Tibial artery (tissue), 4 donors: Measurements from ENCODE around the gene CD3G.

ENCODE experiments used
- DNase-seq, 2 donors: peaks; one replicate each; pipeline ENCODE4 v3.0.0-alpha.2; 2019
- H3K27ac ChIP-seq, 2 donors: fragments of 200-600 bp; sonication (generic) in 1 of 2; 1 replicate in 1 of 2; 2 replicates in 1 of 2; pipeline ENCODE4 v1.5.1; 2018 to 2019; ENCODE audit warnings: mild to moderate bottlenecking in 1 of 2
- H3K27me3 ChIP-seq, 2 donors: fragments of 200-600 bp; sonication (generic) in 1 of 2; one replicate each; pipeline versions ENCODE4 v1.5.1 to v1.6.0; 2016 to 2019
- H3K36me3 ChIP-seq, 3 donors: fragments of 200-600 bp; sonication (generic) in 2 of 3; one replicate each; pipeline ENCODE4 v1.5.1; 2016 to 2019; ENCODE audit warnings: mild to moderate bottlenecking in 2 of 3
- H3K4me1 ChIP-seq, 4 donors: fragments of 200-600 bp; sonication (generic) in 2 of 4; 1 replicate in 3 of 4; 2 replicates in 1 of 4; pipeline ENCODE4 v1.5.1; 2016 to 2019
- H3K4me3 ChIP-seq, 2 donors: fragments of 200-600 bp; sonication (generic) in 1 of 2; 1 replicate in 1 of 2; 2 replicates in 1 of 2; pipeline ENCODE4 v1.5.1; 2018 to 2019; ENCODE audit warnings: mild to moderate bottlenecking in 2 of 2
- H3K9me3 ChIP-seq, 3 donors: fragments of 200-600 bp; sonication (generic) in 1 of 3; one replicate each; pipeline ENCODE4 v1.5.1; 2016 to 2019
- intact Hi-C: fragments of 100-400 bp; cut with DNase I; formaldehyde crosslinking; loops from one replicate; pipeline ENCODE4 v1.15.0; 2023; ENCODE audit warnings: low total_unique reads
- TF ChIP-seq, protein P1 (sequence below), 2 experiments: fragments of 200-600 bp in 1 of 2; fragments of 450-650 bp in 1 of 2; IDR thresholded peaks; one replicate each; pipeline ENCODE4 v1.5.1; 2017 to 2019; ENCODE audit warnings: antibody characterized with exemption in 2 of 2, mild to moderate bottlenecking in 1 of 2, moderate library complexity in 1 of 2

CD3G gene

DNA sequence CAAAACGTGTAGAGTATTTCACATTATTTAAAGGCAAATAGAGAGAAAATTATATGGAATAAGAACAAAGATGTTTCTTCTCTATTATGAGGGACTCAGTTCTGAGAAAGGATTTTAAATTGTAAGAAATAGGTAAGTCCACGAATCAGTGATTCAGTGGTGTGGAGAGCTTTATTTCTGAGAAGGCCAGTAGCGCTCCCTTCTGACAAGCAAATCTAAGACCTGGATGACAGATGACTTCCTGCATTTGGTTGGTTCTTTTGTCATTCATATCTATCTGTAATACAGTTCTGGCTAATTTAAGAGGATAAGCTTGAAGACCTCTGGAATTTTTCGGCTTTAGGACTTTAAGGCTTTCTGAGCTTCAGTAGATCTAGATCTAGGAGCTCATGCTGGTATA is 32.6 kb upstream of the CD3G start:
- Histone ChIP-seq H3K4me1 (peaks cover 0 to 14% (median 3%) of the 10 kb centered on the region in 4 donors), H3K4me3 (no peak overlapping the region), H3K27me3 (peaks cover 0 to 42% of the 10 kb centered on the region in 2 donors), H3K27ac (no peak overlapping the region), H3K9me3 (no peaks in the 10 kb centered on the region), H3K36me3 (no peaks in the 10 kb centered on the region)
- intact Hi-C loops = no loop called here
- TF ChIP-seq, protein P1, sequence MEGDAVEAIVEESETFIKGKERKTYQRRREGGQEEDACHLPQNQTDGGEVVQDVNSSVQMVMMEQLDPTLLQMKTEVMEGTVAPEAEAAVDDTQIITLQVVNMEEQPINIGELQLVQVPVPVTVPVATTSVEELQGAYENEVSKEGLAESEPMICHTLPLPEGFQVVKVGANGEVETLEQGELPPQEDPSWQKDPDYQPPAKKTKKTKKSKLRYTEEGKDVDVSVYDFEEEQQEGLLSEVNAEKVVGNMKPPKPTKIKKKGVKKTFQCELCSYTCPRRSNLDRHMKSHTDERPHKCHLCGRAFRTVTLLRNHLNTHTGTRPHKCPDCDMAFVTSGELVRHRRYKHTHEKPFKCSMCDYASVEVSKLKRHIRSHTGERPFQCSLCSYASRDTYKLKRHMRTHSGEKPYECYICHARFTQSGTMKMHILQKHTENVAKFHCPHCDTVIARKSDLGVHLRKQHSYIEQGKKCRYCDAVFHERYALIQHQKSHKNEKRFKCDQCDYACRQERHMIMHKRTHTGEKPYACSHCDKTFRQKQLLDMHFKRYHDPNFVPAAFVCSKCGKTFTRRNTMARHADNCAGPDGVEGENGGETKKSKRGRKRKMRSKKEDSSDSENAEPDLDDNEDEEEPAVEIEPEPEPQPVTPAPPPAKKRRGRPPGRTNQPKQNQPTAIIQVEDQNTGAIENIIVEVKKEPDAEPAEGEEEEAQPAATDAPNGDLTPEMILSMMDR (IDR thresholded peaks at IDR 0.05) = no peak
- DNase-seq = no peak

DNA sequence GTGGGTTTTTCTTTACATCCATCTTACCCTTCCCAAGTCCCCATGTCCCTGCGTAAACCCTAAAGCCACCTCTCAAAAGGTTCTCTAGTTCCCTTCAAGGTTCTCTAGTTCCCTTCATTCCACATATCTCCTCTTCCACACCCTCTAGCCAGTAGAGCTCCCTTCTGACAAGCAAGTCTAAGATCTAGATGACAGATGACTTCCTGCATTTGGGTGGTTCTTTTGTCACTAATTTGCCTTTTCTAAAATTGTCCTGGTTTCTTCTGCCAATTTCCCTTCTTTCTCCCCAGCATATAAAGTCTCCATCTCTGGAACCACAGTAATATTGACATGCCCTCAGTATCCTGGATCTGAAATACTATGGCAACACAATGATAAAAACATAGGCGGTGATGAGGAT is 31.8 kb upstream of the CD3G start:
- H3K27me3 ChIP-seq = peaks cover 0 to 42% of the 10 kb centered on the region in 2 donors
- no peak for DNase-seq
- intact Hi-C loops = no loop called here
- H3K4me3 ChIP-seq = no peak overlapping the region
- no peak overlapping the region for H3K27ac ChIP-seq
- H3K36me3 ChIP-seq = no peaks in the 10 kb centered on the region
- H3K4me1 ChIP-seq = peaks cover 0 to 16% (median 5%) of the 10 kb centered on the region in 4 donors
- TF ChIP-seq, protein P1 (IDR thresholded peaks at IDR 0.05) = no peak
- no peaks in the 10 kb centered on the region for H3K9me3 ChIP-seq

DNA sequence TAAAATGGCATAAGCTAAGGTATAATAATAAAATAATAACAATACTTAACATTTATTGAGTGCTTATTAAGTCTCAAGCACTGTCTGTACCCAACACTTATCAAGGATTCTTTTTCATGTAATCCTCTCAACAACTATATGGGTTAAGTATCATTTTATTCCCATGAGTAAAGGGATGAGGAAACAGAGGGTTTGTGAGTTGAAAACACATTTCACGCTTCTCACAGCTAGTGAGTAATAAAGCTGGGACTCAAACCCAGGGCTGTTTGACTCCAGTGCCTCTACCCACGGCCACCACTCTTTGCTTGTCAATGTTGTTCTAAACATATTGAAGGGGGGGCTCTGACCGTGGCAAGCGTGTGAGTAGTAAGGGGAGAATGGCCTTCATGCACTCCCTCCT is 30.9 kb upstream of the CD3G start:
- Histone ChIP-seq H3K4me3 (no peak overlapping the region), H3K27me3 (peaks cover 0 to 44% of the 10 kb centered on the region in 2 donors), H3K27ac (no peak overlapping the region), H3K9me3 (no peaks in the 10 kb centered on the region), H3K4me1 (peaks cover 0 to 16% (median 5%) of the 10 kb centered on the region in 4 donors), H3K36me3 (no peaks in the 10 kb centered on the region)
- TF ChIP-seq, protein P1 (IDR thresholded peaks at IDR 0.05) = no peak
- no peak for DNase-seq
- intact Hi-C loops = no loop called here

DNA sequence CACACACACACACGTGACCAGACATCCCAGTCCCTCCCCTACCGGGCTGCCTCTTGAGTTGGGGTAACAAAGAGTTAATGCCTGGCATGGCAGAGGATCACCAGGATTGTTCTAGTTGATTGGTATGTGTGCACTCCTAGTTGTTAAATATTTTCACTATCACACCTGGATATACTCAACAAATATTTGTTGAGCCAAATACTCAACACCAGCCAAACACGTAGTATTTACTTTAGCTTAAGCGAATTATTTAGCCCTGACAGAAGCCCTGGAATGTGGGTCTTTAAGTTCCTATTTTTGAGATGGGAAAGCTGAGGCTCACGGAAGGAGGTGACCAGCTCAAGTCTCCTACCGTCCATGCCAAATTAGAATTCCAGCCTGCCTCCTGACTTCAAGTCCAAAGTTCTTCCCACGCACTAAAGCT is 29.1 kb upstream of the CD3G start:
- H3K4me1 ChIP-seq = peaks cover 0 to 16% (median 5%) of the 10 kb centered on the region in 4 donors
- intact Hi-C loops = no loop called here
- TF ChIP-seq, protein P1 (IDR thresholded peaks at IDR 0.05) = no peak
- H3K27me3 ChIP-seq = peaks cover 0 to 48% of the 10 kb centered on the region in 2 donors
- no peak for DNase-seq
- no peak overlapping the region for H3K4me3 ChIP-seq
- H3K9me3 ChIP-seq = no peaks in the 10 kb centered on the region
- H3K27ac ChIP-seq = no peak overlapping the region
- H3K36me3 ChIP-seq = no peaks in the 10 kb centered on the region

DNA sequence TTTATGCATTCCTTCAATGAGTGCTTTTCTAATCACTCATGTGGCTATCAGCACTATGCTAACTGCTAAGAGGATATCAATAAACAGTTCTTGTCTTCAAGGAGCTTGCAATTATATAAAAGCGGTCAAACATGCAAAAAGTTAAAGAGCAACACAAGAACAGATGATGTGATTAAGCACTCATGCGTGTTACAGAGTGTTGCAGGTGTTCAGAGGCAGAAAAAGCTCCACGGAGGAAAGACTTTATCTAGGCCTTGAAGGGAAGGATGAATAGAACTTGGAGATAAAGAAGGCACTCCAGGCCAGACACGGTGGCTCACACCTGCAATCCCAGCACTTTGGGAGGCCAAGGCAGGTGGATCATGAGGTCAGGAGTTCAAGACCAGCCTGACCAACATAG is 26.0 kb upstream of the CD3G start:
- peaks cover 0 to 16% (median 5%) of the 10 kb centered on the region in 4 donors for H3K4me1 ChIP-seq
- H3K27me3 ChIP-seq = peaks cover 0 to 38% of the 10 kb centered on the region in 2 donors
- H3K4me3 ChIP-seq = no peak overlapping the region
- intact Hi-C loops = no loop called here
- DNase-seq = no peak
- no peak overlapping the region for H3K27ac ChIP-seq
- H3K9me3 ChIP-seq = no peaks in the 10 kb centered on the region
- H3K36me3 ChIP-seq = no peaks in the 10 kb centered on the region
- TF ChIP-seq, protein P1 (IDR thresholded peaks at IDR 0.05) = no peak
